Esophagus squamous epithelium (tissue), 4 donors: ENCODE data around the gene TCF3.

Experiments used
- POLR2A ChIP-seq, 4 donors: fragments of 450-650 bp; IDR thresholded peaks; one replicate each; pipeline ENCODE4 v1.6.1; 2017; ENCODE audit warnings: antibody characterized with exemption in 4 of 4, mild to moderate bottlenecking in 4 of 4, moderate library complexity in 3 of 4
- TF ChIP-seq, protein P1 (sequence below), 6 experiments: fragments of 450-650 bp in 4 of 6; fragments of 200-600 bp in 2 of 6; sonication (generic) in 2 of 6; IDR thresholded peaks; one replicate each; pipeline ENCODE4 v1.5.1; 2016 to 2019; ENCODE audit warnings: antibody characterized with exemption in 6 of 6, mild to moderate bottlenecking in 4 of 6, moderate library complexity in 4 of 6

DNA sequence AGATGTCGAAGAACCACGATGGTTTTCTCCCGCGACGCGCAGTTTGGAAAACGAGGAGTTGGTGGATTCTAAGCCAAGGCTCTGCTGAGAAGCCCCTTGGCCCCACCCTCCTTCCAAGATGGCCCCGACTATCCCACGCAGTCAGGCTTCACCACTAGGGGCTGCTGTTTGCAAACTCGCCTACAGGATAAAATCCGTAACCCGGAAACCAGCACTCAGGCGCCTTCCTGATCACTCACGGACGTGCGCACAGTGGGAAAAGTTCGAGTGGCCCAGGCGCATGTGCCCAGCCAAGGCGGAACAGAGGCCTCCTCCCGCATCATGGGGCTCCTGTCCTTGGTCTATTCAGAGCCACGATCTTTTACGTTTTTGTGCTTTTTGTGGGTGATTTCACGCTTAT, 28.0 kb downstream of the TCF3 start:
- TF ChIP-seq, protein P1, sequence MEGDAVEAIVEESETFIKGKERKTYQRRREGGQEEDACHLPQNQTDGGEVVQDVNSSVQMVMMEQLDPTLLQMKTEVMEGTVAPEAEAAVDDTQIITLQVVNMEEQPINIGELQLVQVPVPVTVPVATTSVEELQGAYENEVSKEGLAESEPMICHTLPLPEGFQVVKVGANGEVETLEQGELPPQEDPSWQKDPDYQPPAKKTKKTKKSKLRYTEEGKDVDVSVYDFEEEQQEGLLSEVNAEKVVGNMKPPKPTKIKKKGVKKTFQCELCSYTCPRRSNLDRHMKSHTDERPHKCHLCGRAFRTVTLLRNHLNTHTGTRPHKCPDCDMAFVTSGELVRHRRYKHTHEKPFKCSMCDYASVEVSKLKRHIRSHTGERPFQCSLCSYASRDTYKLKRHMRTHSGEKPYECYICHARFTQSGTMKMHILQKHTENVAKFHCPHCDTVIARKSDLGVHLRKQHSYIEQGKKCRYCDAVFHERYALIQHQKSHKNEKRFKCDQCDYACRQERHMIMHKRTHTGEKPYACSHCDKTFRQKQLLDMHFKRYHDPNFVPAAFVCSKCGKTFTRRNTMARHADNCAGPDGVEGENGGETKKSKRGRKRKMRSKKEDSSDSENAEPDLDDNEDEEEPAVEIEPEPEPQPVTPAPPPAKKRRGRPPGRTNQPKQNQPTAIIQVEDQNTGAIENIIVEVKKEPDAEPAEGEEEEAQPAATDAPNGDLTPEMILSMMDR (IDR thresholded peaks at IDR 0.05): peak in 5 of 6 experiments; percentile 47 to 61 (median 49)
- TF ChIP-seq POLR2A (IDR thresholded peaks at IDR 0.05): no peak
